ENCODE results near the gene CYLC1. TPM values are rescaled to one million over a fixed set of nuclear protein-coding genes. Genes with fewer than 3 reads are reported as not detected.

Gene CYLC1
- total and polyA plus RNA-seq, 9 donors, result not detected

DNA sequence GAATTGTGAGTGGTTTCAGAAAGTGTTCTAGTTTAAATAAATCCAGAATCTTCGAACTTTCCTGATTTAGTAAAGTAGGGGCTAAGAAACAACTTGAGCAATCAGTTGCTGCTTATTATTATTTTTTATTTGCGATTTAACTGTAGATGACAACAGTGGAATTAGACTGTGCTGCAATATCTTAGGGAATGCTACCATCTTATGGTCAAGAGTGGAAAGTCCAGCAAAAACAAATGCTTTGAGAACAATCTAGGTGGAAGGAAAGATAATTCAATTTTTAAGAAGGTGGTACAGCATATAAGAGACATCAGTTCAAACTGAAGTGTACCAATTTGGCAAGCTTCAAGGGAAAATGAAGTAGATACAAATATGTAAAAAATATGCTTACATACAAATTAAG lies 73.3 kb downstream of the CYLC1 start:
- WGBS, 3 donors, result 47 to 63% (median 54%) methylated on average over 2 of the region's 2 CpGs

More for the DNA sequence above, 73.3 kb downstream of the CYLC1 start:
- TF ChIP-seq, protein P1, sequence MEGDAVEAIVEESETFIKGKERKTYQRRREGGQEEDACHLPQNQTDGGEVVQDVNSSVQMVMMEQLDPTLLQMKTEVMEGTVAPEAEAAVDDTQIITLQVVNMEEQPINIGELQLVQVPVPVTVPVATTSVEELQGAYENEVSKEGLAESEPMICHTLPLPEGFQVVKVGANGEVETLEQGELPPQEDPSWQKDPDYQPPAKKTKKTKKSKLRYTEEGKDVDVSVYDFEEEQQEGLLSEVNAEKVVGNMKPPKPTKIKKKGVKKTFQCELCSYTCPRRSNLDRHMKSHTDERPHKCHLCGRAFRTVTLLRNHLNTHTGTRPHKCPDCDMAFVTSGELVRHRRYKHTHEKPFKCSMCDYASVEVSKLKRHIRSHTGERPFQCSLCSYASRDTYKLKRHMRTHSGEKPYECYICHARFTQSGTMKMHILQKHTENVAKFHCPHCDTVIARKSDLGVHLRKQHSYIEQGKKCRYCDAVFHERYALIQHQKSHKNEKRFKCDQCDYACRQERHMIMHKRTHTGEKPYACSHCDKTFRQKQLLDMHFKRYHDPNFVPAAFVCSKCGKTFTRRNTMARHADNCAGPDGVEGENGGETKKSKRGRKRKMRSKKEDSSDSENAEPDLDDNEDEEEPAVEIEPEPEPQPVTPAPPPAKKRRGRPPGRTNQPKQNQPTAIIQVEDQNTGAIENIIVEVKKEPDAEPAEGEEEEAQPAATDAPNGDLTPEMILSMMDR (IDR thresholded peaks at IDR 0.05), result no peak
- TF ChIP-seq EP300 (IDR thresholded peaks at IDR 0.05) (no peak), POLR2A (IDR thresholded peaks at IDR 0.05) (no peak)
- intact Hi-C loops (cut with DNase I), result no loop called here
- Histone ChIP-seq H3K27ac (no peak overlapping the region), H3K4me3 (no peak overlapping the region), H3K4me1 (ENCODE audit: insufficient read depth) (no peaks in the 10 kb centered on the region), H3K36me3 (no peaks in the 10 kb centered on the region), H3K27me3 (no peaks in the 10 kb centered on the region), H3K9me3 (no peaks in the 10 kb centered on the region)
- DNase-seq, result no peak

Data from ovary (tissue), 9 donors.